GM18511 (cell line): Measurements from ENCODE around the gene RAB24.

Source experiments
- ATAC-seq: cut with Tn5 transposase; IDR thresholded peaks from one replicate; pipeline ENCODE4 v1.9.1; 2021; ENCODE audit warnings: mild to moderate bottlenecking, moderate library complexity; ENCODE audit not compliant: unreplicated experiment

RAB24 gene

DNA sequence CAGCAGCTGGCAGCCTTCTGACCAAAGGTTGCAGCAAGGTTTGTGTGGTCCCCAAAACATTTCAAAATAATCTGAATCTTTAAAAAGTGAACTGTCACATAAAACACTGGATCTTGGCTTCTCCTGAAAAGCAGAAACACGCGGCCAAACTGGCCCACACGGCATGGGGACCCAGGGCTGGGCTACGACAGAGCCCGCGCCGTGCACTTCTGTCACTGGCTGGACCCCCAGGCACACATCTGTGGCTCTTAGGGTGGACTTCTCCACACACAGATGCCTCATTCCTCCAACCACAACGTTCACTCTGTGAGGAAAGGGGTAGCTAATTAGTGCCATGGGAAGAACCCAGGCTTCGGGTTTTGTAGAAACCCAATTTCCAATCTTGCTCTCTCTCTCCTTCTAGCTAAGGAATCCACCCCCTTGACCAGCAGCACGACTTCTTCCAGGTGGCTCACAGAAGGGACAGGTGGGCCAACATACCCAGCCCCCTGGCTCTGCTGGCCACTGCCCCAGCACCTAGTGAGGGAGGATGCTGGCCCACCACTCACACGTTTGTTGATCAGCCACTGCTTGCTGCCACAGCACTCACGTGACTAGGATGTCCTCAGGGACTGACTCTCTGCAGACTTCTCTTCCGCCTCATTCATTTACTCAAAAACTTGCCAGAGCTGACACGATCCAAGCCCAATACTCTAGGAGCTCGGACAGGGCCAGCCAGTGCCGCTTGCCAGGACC is 30.1 kb upstream of the RAB24 start:
- no peak for ATAC-seq

DNA sequence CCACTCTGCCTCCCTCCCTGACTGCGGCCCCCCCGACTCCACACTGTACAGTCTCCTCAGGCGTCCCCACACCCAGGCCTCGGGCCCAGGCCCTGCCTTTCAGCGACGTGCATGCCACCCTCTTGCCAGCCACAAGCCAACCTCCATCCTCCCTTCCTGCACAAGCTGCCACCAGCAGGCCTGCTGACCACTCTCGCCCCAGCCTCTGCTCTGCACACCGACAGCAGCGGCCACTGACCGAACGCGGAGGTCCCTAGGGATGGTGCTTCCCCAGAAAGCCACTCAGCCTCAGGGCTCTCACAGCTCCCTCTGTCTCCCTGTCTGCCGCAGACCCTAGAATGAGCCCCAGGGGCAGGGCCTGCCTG is 29.4 kb upstream of the RAB24 start:
- no peak for ATAC-seq

- ATAC-seq, result no peak
Measured at GRCh38 chr5:177332031-177332895, 28.7 kb upstream of the RAB24 start.

DNA sequence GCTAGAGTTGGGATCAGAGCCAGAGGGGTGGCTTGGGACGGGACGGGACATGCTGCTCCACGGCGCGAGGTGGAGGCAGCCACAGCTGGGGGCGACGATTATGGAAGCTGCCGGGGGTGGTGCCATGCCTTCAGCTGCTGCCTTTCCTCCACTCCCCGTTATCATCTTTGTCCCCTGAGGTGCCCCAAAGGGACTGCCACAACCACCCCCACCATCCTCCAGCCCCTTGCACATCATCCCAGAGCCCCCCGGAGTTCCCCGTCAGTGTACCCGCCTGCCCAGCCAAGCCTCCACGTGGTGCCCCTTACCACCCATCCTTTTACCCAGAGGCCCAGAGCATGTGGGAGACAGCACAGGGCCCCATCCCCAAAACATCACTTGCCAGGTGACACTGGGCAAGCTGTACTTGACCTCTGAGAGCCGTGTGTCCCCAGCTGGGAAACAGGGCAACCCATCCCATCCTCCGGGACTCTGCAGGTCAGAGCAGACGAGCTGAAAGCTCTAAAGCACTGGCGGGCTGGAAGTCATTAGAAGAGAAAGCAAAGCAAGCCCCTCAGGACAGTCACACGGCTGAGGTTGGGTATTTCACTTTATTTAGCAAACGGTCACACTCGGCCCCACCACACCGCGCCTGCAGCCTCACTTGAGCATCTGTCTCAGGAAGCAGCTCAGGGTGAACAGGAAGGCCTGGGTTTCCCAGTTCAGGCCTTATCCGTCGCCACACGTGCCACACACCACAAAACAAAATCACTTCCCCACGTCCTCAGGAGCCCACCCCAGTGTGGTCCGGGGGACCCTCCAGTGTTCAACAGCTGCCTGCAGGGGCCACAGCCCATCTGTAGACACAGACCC is 27.7 kb upstream of the RAB24 start:
- no peak for ATAC-seq

DNA sequence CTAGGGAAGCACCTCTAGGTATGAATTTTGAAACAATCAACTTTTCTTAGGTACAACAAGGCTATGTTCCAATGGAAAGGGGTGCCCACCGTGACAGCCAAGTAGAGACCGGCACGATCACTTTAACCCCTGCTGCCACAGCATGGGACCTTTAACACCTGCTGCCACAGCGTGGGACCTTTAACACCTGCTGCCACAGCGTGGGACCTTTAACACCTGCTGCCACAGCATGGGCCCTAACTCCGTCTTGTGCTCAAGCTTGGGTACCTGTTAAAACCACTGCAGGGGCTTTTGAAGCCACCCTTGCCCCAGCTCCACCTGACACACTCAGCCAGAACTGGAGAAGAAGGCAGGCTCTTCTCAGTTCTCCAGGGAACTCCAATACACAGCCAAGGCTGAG is 26.4 kb upstream of the RAB24 start:
- no peak for ATAC-seq

GRCh38 chr5:177328545-177329231 is 25.2 kb upstream of the RAB24 start:
- no peak for ATAC-seq

DNA sequence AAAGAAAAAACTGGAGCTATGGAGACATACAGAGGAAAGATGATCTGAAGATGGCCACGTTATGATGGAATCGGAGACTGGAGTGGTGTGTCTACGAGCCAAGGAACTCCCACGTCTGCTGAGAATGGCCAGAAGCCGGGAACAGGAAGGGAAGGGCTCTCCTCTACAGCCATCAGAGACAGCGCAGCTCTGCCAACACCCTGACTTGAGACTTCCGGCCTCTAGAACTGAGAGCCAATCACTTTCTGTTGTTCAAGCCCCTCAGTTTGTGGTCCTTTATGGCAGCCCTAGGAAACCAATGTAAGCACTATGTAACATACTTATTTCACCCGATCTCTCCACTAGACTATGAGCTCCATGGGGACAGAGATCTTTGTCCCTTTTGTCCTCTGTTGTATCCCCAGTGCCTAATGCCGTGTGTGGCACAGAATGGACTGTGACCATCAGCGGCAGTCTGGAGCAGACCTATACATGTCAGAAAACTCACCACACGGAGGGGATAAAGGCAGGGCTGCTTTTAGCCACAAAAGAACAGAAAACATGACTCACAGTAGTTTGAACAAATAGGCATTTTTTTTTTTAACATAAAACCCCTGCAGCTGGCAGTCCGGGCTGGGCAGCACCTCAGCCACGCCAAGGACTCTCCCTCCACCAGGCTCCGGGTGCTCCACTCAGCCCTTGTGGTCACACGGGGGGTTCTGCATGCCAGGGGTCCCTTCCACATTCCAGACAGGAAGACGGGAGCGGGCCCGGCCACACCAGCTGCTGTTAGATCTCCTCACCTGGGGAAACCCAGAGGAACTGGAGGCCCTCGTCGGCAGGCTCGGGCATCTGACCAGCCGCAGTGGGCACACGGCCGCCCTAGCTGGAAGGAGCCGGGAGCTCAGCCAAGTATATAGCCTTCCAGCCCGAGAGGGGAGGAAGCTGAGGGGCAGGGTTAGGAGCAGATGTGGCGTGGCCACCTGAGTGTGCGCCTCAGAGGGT is 24.3 kb upstream of the RAB24 start:
- ATAC-seq, result no peak

- no peak for ATAC-seq
Measured at GRCh38 chr5:177325868-177326381, 22.4 kb upstream of the RAB24 start.

DNA sequence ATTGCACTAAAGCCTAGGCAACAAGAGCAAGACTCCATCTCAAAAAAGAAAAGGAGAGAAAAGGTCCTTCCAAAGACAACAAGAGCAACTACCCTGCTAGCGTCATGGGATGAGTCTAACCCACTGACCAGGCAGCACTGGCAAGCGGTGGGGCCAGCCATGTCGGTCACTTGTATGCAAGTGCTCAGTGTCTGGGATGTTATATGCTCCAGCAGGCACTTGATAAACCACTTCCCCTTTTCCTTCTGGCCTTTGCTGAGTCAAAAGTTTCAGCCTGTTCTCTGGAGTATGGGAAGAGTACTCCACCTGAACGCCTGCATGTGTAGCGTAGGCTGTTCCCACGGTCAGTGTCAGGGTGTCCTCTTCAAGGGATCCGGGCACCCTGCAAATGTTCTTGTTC is 17.4 kb upstream of the RAB24 start:
- no peak for ATAC-seq

GRCh38 chr5:177319913-177320588 is 16.5 kb upstream of the RAB24 start:
- no peak for ATAC-seq

DNA sequence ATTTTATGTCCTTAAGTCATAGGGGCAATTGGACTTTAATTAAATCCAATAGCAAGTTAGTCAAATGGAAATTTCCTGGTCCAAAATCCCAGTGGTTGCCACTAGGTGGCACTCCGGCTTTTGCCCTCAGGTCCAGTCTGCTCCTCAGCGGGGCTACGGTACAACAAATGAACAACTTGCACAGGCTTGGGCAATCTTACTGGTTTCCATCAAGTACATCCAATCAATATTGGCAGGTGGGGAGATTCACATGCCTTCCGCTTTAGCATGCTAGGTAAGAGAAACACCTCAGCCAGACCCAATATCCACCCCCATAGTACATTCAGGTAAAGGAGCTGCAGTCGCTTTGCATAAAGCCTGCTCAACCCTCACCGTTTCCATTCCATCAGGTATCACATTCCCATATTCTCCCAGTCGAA is 14.4 kb upstream of the RAB24 start:
- ATAC-seq, result no peak

DNA sequence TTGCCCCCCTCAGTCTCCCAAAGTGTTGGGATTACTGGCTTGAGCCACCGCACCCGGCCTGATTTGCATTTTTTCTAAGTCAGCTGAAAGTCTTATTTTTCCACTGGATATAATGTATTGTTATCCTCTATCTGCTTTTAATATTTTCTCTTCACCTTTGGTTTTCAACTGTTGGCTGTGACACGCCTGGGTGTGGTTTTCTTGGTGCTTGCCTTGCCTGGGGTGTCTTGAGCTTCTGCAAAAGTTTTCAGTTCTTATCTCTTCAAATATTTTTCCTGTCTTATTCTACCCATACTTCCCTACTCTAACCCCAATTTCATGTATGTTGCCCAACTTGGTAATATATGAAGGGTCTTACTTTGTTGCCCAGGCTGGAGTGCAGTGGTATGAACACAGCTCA is 12.5 kb upstream of the RAB24 start:
- no peak for ATAC-seq

- no peak for ATAC-seq
Measured at GRCh38 chr5:177315411-177315810, 11.9 kb upstream of the RAB24 start.

DNA sequence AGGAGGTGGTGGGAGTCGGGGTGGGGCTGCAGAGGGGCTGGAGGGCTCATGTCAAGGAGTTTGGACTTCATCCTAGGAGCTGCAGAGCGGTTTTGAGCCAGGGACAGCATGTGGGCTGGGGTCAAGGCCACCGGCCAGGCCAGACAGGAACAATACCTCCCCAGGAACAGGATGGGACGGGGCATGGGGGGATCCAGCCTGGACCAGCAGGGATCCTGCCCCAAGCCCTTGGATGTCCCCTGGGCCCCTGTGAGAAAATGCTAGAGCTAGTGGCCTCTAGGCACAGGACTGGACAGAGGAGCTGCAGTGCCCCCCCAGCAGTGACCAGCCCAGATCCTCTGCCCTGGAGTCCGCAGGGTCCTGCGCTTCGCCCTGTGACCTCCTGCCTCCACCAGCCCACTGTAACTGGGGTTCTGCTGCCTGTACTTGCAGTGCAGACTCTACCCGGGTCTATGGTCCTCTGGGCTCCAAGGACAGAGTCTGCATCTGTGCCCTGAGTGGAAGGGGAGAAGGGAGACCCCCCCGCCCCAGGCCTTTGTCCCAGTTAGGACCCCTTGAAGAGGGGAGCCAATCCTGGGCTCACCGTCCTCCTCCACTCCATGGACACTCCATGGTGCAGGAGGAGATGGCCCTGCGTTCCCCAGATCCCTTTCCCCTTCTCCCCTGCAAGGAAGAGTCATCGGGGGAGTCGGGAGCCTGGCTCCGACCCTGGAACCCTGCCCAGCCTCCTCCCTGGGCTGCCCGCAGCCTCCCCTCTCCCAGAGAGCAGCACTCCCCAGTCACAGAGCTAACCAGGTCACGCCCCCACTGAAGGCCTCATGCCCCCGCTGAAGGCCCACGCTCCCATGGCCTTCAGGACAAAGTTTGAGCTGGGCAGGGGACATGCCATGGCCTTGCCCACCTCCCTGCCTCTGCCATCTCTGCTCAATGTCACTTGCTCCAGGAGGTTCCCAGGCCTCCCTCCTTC is 11.1 kb upstream of the RAB24 start:
- no peak for ATAC-seq

- ATAC-seq, result no peak
Measured at GRCh38 chr5:177313561-177314259, 10.2 kb upstream of the RAB24 start.

GRCh38 chr5:177312649-177313181 is 9.2 kb upstream of the RAB24 start:
- ATAC-seq, result peak; percentile 35
